ENCODE results near the gene XPC.

The XPC gene

DNA sequence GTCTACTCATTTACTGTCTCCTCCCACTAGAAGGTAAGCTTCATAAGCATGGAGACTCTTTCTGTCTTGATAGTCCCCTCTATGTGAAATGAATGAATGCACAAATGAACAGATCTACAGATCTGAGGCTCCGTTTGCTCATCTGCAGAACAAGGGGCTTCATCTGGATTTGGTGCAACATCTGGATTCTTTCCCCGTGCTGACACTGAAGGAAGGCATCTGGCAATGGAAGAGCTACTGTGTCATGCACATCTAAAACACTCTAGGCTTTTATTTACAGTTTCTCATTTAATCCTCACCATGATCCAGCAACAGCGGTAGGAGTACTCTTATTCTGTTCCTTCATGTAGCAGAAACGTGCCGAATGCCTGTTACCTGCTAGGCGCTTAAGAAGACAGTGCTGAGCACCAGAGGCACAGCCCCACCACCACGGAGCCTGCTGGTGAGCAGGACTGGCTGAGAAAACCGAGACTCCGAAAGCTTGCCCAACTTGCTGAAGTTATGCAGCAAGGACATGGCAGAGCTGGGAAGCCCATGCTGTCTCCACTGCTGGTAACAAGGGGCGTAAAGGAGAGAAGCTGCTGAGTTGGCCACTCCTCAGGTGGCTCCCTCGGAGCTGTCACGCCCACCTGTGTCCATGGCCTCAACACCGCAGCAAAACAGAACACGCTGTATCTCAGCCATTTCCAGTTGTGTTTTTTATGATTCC is 31.3 kb upstream of the XPC start:
- Histone ChIP-seq H3K27me3 (ENCODE audit: insufficient read depth, low read length) (no peaks in the 10 kb centered on the region), H3K4me3 (ENCODE audit: low read depth, low read length, poor library complexity, severe bottlenecking) (no peak overlapping the region), H3K79me2 (ENCODE audit: insufficient read depth, low read length) (no peaks in the 10 kb centered on the region), H3K9me3 (ENCODE audit: low read length) (no peaks in the 10 kb centered on the region), H3K36me3 (ENCODE audit: insufficient read depth, low read length) (no peaks in the 10 kb centered on the region), H3K4me1 (ENCODE audit: insufficient read depth, low read length, severe bottlenecking) (no peaks in the 10 kb centered on the region), H3K4me2 (ENCODE audit: low read length) (no peak overlapping the region), H3K9me2 (ENCODE audit: low read depth, low read length) (no peaks in the 10 kb centered on the region), H3F3A (ENCODE audit: insufficient read depth, low read length) (no peaks in the 10 kb centered on the region), H3K9ac (ENCODE audit: low read length) (no peak overlapping the region), H2AFZ (ENCODE audit: low read length) (no peak overlapping the region), H3K27ac (ENCODE audit: low read depth, low read length, poor library complexity, severe bottlenecking) (no peak overlapping the region), H4K20me1 (ENCODE audit: insufficient read depth, low read length) (no peaks in the 10 kb centered on the region)
- TF ChIP-seq, protein P1, sequence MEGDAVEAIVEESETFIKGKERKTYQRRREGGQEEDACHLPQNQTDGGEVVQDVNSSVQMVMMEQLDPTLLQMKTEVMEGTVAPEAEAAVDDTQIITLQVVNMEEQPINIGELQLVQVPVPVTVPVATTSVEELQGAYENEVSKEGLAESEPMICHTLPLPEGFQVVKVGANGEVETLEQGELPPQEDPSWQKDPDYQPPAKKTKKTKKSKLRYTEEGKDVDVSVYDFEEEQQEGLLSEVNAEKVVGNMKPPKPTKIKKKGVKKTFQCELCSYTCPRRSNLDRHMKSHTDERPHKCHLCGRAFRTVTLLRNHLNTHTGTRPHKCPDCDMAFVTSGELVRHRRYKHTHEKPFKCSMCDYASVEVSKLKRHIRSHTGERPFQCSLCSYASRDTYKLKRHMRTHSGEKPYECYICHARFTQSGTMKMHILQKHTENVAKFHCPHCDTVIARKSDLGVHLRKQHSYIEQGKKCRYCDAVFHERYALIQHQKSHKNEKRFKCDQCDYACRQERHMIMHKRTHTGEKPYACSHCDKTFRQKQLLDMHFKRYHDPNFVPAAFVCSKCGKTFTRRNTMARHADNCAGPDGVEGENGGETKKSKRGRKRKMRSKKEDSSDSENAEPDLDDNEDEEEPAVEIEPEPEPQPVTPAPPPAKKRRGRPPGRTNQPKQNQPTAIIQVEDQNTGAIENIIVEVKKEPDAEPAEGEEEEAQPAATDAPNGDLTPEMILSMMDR (IDR thresholded peaks at IDR 0.05; ENCODE audit: low read length), result no peak
- no peak for TF ChIP-seq EZH2 (IDR thresholded peaks at IDR 0.05; ENCODE audit: borderline replicate concordance, low read length)

GRCh38 chr3:14208977-14209394 is 30.6 kb upstream of the XPC start:
- Histone ChIP-seq H3F3A (ENCODE audit: insufficient read depth, low read length) (no peaks in the 10 kb centered on the region), H4K20me1 (ENCODE audit: insufficient read depth, low read length) (no peaks in the 10 kb centered on the region), H3K4me3 (ENCODE audit: low read depth, low read length, poor library complexity, severe bottlenecking) (no peak overlapping the region), H3K9me2 (ENCODE audit: low read depth, low read length) (no peaks in the 10 kb centered on the region), H3K9me3 (ENCODE audit: low read length) (no peaks in the 10 kb centered on the region), H3K4me1 (ENCODE audit: insufficient read depth, low read length, severe bottlenecking) (no peaks in the 10 kb centered on the region), H3K9ac (ENCODE audit: low read length) (no peak overlapping the region), H3K79me2 (ENCODE audit: insufficient read depth, low read length) (no peaks in the 10 kb centered on the region), H3K4me2 (ENCODE audit: low read length) (no peak overlapping the region), H3K27me3 (ENCODE audit: insufficient read depth, low read length) (no peaks in the 10 kb centered on the region), H3K36me3 (ENCODE audit: insufficient read depth, low read length) (no peaks in the 10 kb centered on the region), H2AFZ (ENCODE audit: low read length) (no peak overlapping the region), H3K27ac (ENCODE audit: low read depth, low read length, poor library complexity, severe bottlenecking) (no peak overlapping the region)
- TF ChIP-seq EZH2 (IDR thresholded peaks at IDR 0.05; ENCODE audit: borderline replicate concordance, low read length), result no peak
- TF ChIP-seq, protein P1 (IDR thresholded peaks at IDR 0.05; ENCODE audit: low read length), result no peak

DNA sequence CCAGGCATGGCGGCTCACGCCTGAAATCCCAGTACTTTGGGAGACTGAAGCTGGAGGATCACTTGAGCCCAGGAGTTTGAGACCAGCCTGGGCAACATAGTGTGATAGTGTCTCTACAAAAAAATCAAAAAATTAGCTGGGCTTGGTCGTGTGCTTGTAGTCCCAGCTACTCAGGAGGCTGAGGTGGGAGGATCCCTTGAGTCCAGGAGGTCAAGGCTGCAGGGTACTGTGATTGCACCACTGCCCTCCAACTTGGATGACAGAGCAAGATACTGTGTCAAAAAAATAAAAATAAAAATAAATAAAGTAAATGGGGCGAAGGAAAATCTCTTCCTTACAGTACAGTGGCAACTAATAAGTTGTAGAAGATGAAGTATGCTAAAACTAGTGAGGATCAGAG is 29.8 kb upstream of the XPC start:
- no peak overlapping the region for H2AFZ ChIP-seq (ENCODE audit: low read length)
- H3K4me1 ChIP-seq (ENCODE audit: insufficient read depth, low read length, severe bottlenecking), result no peaks in the 10 kb centered on the region
- no peaks in the 10 kb centered on the region for H3K9me3 ChIP-seq (ENCODE audit: low read length)
- no peaks in the 10 kb centered on the region for H4K20me1 ChIP-seq (ENCODE audit: insufficient read depth, low read length)
- no peak overlapping the region for H3K4me3 ChIP-seq (ENCODE audit: low read depth, low read length, poor library complexity, severe bottlenecking)
- TF ChIP-seq EZH2 (IDR thresholded peaks at IDR 0.05; ENCODE audit: borderline replicate concordance, low read length), result no peak
- TF ChIP-seq, protein P1 (IDR thresholded peaks at IDR 0.05; ENCODE audit: low read length), result no peak
- H3K9me2 ChIP-seq (ENCODE audit: low read depth, low read length), result no peaks in the 10 kb centered on the region
- no peak overlapping the region for H3K9ac ChIP-seq (ENCODE audit: low read length)
- H3K27ac ChIP-seq (ENCODE audit: low read depth, low read length, poor library complexity, severe bottlenecking), result no peak overlapping the region
- no peaks in the 10 kb centered on the region for H3K27me3 ChIP-seq (ENCODE audit: insufficient read depth, low read length)
- H3F3A ChIP-seq (ENCODE audit: insufficient read depth, low read length), result no peaks in the 10 kb centered on the region
- no peaks in the 10 kb centered on the region for H3K79me2 ChIP-seq (ENCODE audit: insufficient read depth, low read length)
- H3K4me2 ChIP-seq (ENCODE audit: low read length), result no peak overlapping the region
- H3K36me3 ChIP-seq (ENCODE audit: insufficient read depth, low read length), result no peaks in the 10 kb centered on the region
